Activated CD4-positive, alpha-beta memory T cell treated with anti-CD3 and anti-CD28 coated beads for 36 hours (primary cell): ENCODE results near the gene HAO2. TPM values are rescaled to one million over a fixed set of nuclear protein-coding genes. Genes with fewer than 3 reads are reported as not detected.
A peak's percentile ranks its signal among the peaks of the same experiment; 100 is the strongest.
"Not testable (repeated sequence)": the region's sequence is repeated elsewhere in the genome, so short reads cannot be mapped to it uniquely, and the experiment has no call there.

ENCODE experiments used
- CTCF ChIA-PET: fragments of 350-600 bp; sonication (Branson Sonifier 250); formaldehyde crosslinking; loops from one replicate; lab custom pipeline; 2021; ENCODE audit warnings: antibody characterized with exemption, inconsistent platforms; lab: Charles Lee
- POLR2A ChIA-PET: fragments of 350-600 bp; sonication (Branson Sonifier 250); formaldehyde crosslinking; loops from one replicate; lab custom pipeline; 2021; ENCODE audit warnings: antibody characterized with exemption; lab: Charles Lee
- DNase-seq: peaks from one replicate; pipeline ENCODE4 v3.0.0-alpha.2; 2020
- H3K27ac Mint-ChIP-seq: one replicate; pipeline ENCODE4 v1.8.0; 2021; ENCODE audit warnings: mixed read lengths
- H3K27me3 Mint-ChIP-seq: one replicate; pipeline ENCODE4 v1.8.0; 2021; ENCODE audit warnings: mixed read lengths
- H3K36me3 Mint-ChIP-seq: one replicate; pipeline ENCODE4 v1.8.0; 2021; ENCODE audit warnings: mixed read lengths
- H3K4me1 Mint-ChIP-seq: one replicate; pipeline ENCODE4 v1.8.0; 2021; ENCODE audit warnings: low read depth, mixed read lengths
- H3K4me3 Mint-ChIP-seq: one replicate; pipeline ENCODE4 v1.8.0; 2021; ENCODE audit warnings: mild to moderate bottlenecking, mixed read lengths
- H3K9me3 Mint-ChIP-seq: one replicate; pipeline ENCODE4 v1.8.0; 2021; ENCODE audit warnings: mixed read lengths
- intact Hi-C: fragments of 100-400 bp; cut with micrococcal nuclease; formaldehyde crosslinking; loops from one replicate; pipeline ENCODE4 v1.15.1; 2023
- total RNA-seq, 2 experiments: library from RNA; stranded (reverse); gene quantifications; one replicate each; pipeline ENCODE4 v1.2.3, GENCODE V29; 2021

HAO2 gene
- total RNA-seq, 2 experiments from 2014 or later: not detected

GRCh38 chr1:119331915-119332314 is 36.7 kb upstream of the HAO2 start:
- intact Hi-C loops: no loop called here
- CTCF ChIA-PET: no interaction called here
- POLR2A ChIA-PET: no interaction called here
- Mint-ChIP-seq H3K9me3 (no peaks in the 10 kb centered on the region), H3K4me1 (peaks cover 10% of the 10 kb centered on the region), H3K27ac (no peak overlapping the region), H3K27me3 (peaks cover 4% of the 10 kb centered on the region), H3K36me3 (no peaks in the 10 kb centered on the region), H3K4me3 (no peak overlapping the region)
- DNase-seq: no peak

GRCh38 chr1:119332622-119333021 is 36.0 kb upstream of the HAO2 start:
- Mint-ChIP-seq H3K4me1 (peaks cover 6% of the 10 kb centered on the region), H3K9me3 (no peaks in the 10 kb centered on the region), H3K4me3 (no peak overlapping the region), H3K27ac (no peak overlapping the region), H3K27me3 (peaks cover 4% of the 10 kb centered on the region), H3K36me3 (no peaks in the 10 kb centered on the region)
- intact Hi-C loops: no loop called here
- DNase-seq: no peak
- ChIA-PET POLR2A (no interaction called here), CTCF (no interaction called here)

- DNase-seq: no peak
- Mint-ChIP-seq H3K4me1 (no peaks in the 10 kb centered on the region), H3K27me3 (no peaks in the 10 kb centered on the region), H3K9me3 (no peaks in the 10 kb centered on the region), H3K4me3 (no peak overlapping the region), H3K27ac (no peak overlapping the region), H3K36me3 (no peaks in the 10 kb centered on the region)
- ChIA-PET POLR2A (no interaction called here), CTCF (no interaction called here)
- intact Hi-C loops: no loop called here
These were observed 35.3 kb upstream of the HAO2 start for GRCh38 chr1:119333163-119333896.

GRCh38 chr1:119333897-119334250 is 34.7 kb upstream of the HAO2 start:
- intact Hi-C loops, POLR2A ChIA-PET, H3K27ac Mint-ChIP-seq, H3K27me3 Mint-ChIP-seq, DNase-seq, H3K4me3 Mint-ChIP-seq, CTCF ChIA-PET, H3K4me1 Mint-ChIP-seq, H3K9me3 Mint-ChIP-seq, H3K36me3 Mint-ChIP-seq: not testable (repeated sequence)

GRCh38 chr1:119336848-119337247 is 31.7 kb upstream of the HAO2 start:
- H3K9me3 Mint-ChIP-seq: no peaks in the 10 kb centered on the region
- H3K27ac Mint-ChIP-seq: no peak overlapping the region
- no peaks in the 10 kb centered on the region for H3K4me1 Mint-ChIP-seq
- intact Hi-C loops: no loop called here
- no peak for DNase-seq
- no peak overlapping the region for H3K4me3 Mint-ChIP-seq
- H3K27me3 Mint-ChIP-seq: peaks cover 9% of the 10 kb centered on the region
- H3K36me3 Mint-ChIP-seq: no peaks in the 10 kb centered on the region
- ChIA-PET CTCF (no interaction called here), POLR2A (no interaction called here)

GRCh38 chr1:119338004-119338403 is 30.6 kb upstream of the HAO2 start:
- Mint-ChIP-seq H3K4me1 (no peaks in the 10 kb centered on the region), H3K36me3 (no peaks in the 10 kb centered on the region), H3K4me3 (no peak overlapping the region), H3K9me3 (no peaks in the 10 kb centered on the region), H3K27ac (no peak overlapping the region), H3K27me3 (peaks cover 11% of the 10 kb centered on the region)
- intact Hi-C loops: no loop called here
- POLR2A ChIA-PET: no interaction called here
- DNase-seq: no peak
- CTCF ChIA-PET: no interaction called here

- ChIA-PET CTCF (no interaction called here), POLR2A (no interaction called here)
- no peaks in the 10 kb centered on the region for H3K36me3 Mint-ChIP-seq
- intact Hi-C loops: no loop called here
- H3K27me3 Mint-ChIP-seq: peaks cover 11% of the 10 kb centered on the region
- no peak for DNase-seq
- no peaks in the 10 kb centered on the region for H3K9me3 Mint-ChIP-seq
- no peak overlapping the region for H3K27ac Mint-ChIP-seq
- no peak overlapping the region for H3K4me3 Mint-ChIP-seq
- H3K4me1 Mint-ChIP-seq: no peaks in the 10 kb centered on the region
These were observed 29.8 kb upstream of the HAO2 start for GRCh38 chr1:119338757-119339156.

GRCh38 chr1:119340861-119341261 is 27.7 kb upstream of the HAO2 start:
- Mint-ChIP-seq H3K4me1 (no peaks in the 10 kb centered on the region), H3K27me3 (peaks cover 11% of the 10 kb centered on the region), H3K9me3 (peaks cover 6% of the 10 kb centered on the region), H3K27ac (no peak overlapping the region), H3K36me3 (no peaks in the 10 kb centered on the region), H3K4me3 (no peak overlapping the region)
- DNase-seq: no peak
- POLR2A ChIA-PET: no interaction called here
- intact Hi-C loops: no loop called here
- CTCF ChIA-PET: no interaction called here

GRCh38 chr1:119341372-119341947 is 27.1 kb upstream of the HAO2 start:
- peaks cover 6% of the 10 kb centered on the region for H3K9me3 Mint-ChIP-seq
- intact Hi-C loops: no loop called here
- no peaks in the 10 kb centered on the region for H3K36me3 Mint-ChIP-seq

GRCh38 chr1:119345398-119345797 is 23.2 kb upstream of the HAO2 start:
- peaks cover 3% of the 10 kb centered on the region for H3K4me1 Mint-ChIP-seq

More at GRCh38 chr1:119341372-119341947, 27.1 kb upstream of the HAO2 start:
- Mint-ChIP-seq H3K27me3 (peaks cover 11% of the 10 kb centered on the region), H3K27ac (no peak overlapping the region), H3K4me1 (no peaks in the 10 kb centered on the region), H3K4me3 (no peak overlapping the region)
- CTCF ChIA-PET: no interaction called here
- POLR2A ChIA-PET: no interaction called here
- no peak for DNase-seq

GRCh38 chr1:119347858-119348257 is 20.7 kb upstream of the HAO2 start:
- Mint-ChIP-seq H3K27ac (no peak overlapping the region), H3K9me3 (peaks cover 6% of the 10 kb centered on the region), H3K27me3 (peaks cover 3% of the 10 kb centered on the region), H3K4me1 (peaks cover 3% of the 10 kb centered on the region), H3K4me3 (no peak overlapping the region), H3K36me3 (no peaks in the 10 kb centered on the region)
- intact Hi-C loops: loop anchor here (5.0 kb wide), 1 partner anchor 206 kb away; the partner anchor contains the start of gene WARS2
- CTCF ChIA-PET: no interaction called here
- POLR2A ChIA-PET: interaction anchor here (0.6 kb wide), 1 partner anchor 73 kb away, joined by 3 read pairs; no protein-coding TSS in a partner anchor
- peak; percentile 45 for DNase-seq

More at GRCh38 chr1:119345398-119345797, 23.2 kb upstream of the HAO2 start:
- H3K9me3 Mint-ChIP-seq: peaks cover 6% of the 10 kb centered on the region
- H3K27ac Mint-ChIP-seq: no peak overlapping the region
- H3K27me3 Mint-ChIP-seq: peaks cover 9% of the 10 kb centered on the region
- ChIA-PET POLR2A (no interaction called here), CTCF (no interaction called here)
- DNase-seq: no peak
- H3K36me3 Mint-ChIP-seq: no peaks in the 10 kb centered on the region
- intact Hi-C loops: loop anchor here (5.0 kb wide), 1 partner anchor 203 kb away; the partner anchor contains the start of gene WARS2
- no peak overlapping the region for H3K4me3 Mint-ChIP-seq

- intact Hi-C loops: loop anchor here (5.0 kb wide), 1 partner anchor 207 kb away; the partner anchor contains the start of gene WARS2
- Mint-ChIP-seq H3K9me3 (peaks cover 5% of the 10 kb centered on the region), H3K36me3 (no peaks in the 10 kb centered on the region), H3K27me3 (peaks cover 3% of the 10 kb centered on the region), H3K27ac (no peak overlapping the region), H3K4me3 (no peak overlapping the region), H3K4me1 (peaks cover 3% of the 10 kb centered on the region)
- ChIA-PET CTCF (no interaction called here), POLR2A (no interaction called here)
- no peak for DNase-seq
These were observed 19.6 kb upstream of the HAO2 start for GRCh38 chr1:119348941-119349340.

- CTCF ChIA-PET, H3K9me3 Mint-ChIP-seq, POLR2A ChIA-PET, DNase-seq, intact Hi-C loops, H3K4me1 Mint-ChIP-seq, H3K27ac Mint-ChIP-seq, H3K4me3 Mint-ChIP-seq, H3K36me3 Mint-ChIP-seq, H3K27me3 Mint-ChIP-seq: not testable (repeated sequence)
These were observed 17.7 kb upstream of the HAO2 start for GRCh38 chr1:119350866-119351265.
